T-helper 2 cell treated with Interferon-gamma antibody and Interleukin-4, amounts not matched to agents 100 ng/mL and 5 ng/mL, for 36 hours (primary cell): ENCODE measurements around the gene CACNA1D. TPM values are rescaled to one million over a fixed set of nuclear protein-coding genes. Genes with fewer than 3 reads are reported as not detected.
"Not testable (repeated sequence)": the region's sequence is repeated elsewhere in the genome, so short reads cannot be mapped to it uniquely, and the experiment has no call there.

Experiments used
- intact Hi-C: fragments of 100-400 bp; cut with micrococcal nuclease; formaldehyde crosslinking; loops from one replicate; pipeline ENCODE4 v1.15.1; 2023
- total RNA-seq: library from RNA; stranded (reverse); gene quantifications from 2 replicates; pipeline ENCODE4 v1.2.3, GENCODE V29; 2022

The CACNA1D gene
- 4.5 and 4.8 TPM in 2 replicates for total RNA-seq

DNA sequence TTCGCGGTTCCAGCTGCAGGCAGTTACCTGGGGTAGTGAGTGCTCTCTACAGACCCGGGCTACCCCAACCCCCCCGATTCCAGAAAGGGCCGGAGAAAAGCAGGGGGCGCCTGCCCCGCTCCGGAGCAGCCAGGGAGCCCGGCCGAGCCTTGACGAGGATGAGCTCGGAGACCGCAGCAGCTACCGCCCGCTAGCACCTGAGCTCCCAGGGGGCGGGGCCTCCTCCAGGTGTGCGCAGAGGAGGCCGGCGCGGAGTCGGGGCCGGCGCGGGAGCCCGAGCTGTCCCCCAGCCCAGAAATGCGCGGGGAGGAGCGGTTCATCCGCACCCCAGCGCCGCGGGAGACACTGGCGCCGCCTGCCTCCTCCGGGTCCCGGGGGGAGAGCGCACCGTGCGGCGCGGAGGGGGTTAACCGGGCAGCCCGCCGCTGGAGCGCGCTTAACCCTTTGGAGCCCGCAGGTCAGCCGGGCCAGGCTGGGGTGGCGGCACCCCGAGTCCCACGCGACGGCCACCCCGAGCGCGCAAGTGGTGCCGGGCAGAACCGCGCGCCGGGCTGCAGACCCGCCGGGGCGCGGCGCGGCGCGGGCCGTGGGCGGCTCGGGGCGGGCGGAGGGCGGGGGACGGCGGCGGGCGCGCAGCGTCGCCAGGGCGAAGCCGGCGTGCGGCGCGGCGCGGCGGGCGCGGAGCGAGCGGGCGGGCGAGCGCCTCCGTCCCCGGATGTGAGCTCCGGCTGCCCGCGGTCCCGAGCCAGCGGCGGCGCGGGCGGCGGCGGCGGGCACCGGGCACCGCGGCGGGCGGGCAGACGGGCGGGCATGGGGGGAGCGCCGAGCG, at the start of gene CACNA1D:
Gene CACNA1D, plus strand, starts transcription at position 649 of the 829 bp plus-strand sequence. CDS start 556 bp downstream, outside the sequence.
- intact Hi-C loops: no loop called here

DNA sequence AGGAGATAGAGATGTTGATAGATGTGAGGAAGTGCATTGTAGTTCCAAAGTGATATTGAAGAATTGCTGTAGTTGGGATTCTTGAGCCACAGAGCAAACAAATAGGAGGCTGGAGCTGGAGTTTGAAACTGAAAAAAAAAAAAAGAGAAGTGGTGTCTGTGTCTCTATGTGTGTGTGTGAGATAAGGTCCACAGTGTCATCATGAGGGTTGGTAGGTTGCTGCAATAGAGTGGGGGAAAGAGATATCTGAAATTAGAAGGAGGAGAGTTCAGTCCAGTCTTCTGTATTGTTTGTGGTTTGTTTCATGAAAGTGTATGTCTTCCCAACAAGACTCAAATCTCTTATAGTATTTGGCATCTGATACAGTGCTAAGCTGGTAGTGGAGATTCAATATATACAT, 37.3 kb upstream of the CACNA1D start:
- intact Hi-C loops: no loop called here

DNA sequence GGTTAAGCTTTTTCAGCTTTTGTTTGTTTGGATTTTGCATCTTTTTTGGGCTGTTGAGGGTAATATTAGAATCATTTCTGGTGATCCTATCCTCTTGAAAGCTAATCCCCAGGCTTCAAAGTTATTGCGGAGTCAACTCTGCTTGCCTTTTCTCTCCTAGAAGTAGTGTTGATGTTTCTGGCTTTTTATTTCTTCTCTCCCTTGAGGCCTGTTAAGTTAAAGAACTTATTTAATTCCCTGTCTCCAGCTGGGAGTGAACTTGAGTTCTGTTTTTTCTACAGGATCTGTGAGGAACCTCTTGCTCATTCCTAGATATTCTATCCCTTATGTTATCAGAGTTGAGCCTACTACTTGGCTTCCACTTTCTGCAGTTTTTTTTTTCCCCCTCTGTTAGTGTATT, 34.1 kb upstream of the CACNA1D start:
- intact Hi-C loops: no loop called here

DNA sequence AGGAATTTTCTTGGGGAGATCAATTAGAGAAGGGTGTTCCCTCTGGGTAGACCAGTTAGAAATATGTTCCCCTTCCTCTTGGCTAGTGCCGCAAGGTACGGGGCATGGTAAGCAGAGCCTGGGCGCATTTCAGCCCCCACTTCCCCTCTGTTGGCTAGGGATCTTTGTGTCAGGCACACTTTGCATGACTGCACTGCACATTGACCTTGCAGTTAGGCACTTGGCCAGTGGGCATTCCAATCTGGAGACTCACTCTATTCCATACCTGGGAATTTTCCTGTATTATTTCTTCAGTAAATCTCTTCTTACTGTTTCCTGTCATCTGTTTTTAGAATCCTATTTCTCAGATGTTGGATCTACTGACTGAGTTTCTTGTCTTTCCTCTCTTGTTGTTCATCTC, 30.0 kb upstream of the CACNA1D start:
- intact Hi-C loops: no loop called here

DNA sequence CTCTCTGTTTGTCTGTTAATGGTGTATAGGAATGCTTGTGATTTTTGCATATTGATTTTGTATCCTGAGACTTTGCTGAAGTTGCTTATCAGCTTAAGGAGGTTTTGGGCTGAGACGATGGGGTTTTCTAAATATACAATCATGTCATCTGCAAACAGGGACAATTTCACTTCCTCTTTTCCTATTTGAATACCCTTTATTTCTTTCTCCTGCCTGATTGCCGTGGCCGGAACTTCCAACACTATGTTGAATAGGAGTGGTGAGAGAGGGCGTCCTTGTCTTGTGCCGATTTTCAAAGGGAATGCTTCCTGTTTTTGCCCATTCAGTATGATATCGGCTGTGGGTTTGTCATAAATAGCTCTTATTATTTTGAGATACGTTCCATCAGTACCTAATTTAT, 24.7 kb upstream of the CACNA1D start:
- intact Hi-C loops: not testable (repeated sequence)

DNA sequence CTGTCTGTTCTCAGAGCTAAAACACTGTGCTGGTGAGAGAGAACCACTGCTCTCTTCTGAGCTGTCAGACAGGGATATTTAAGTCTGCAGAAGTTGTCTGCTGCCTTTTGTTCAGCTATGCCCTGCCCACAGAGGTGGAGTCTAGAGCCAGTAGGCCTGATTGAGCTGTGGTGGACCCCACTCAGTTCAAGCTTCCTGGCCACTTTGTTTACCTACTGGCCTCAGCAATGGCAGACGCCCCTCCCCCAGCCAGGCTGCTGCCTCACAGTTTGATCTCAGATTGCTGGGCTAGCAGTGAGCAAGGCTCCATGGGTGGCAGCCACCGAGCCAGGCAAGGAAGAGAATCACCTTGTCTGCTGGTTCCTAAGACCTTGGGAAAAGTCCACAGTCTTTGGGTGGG, 21.0 kb upstream of the CACNA1D start:
- intact Hi-C loops: no loop called here

DNA sequence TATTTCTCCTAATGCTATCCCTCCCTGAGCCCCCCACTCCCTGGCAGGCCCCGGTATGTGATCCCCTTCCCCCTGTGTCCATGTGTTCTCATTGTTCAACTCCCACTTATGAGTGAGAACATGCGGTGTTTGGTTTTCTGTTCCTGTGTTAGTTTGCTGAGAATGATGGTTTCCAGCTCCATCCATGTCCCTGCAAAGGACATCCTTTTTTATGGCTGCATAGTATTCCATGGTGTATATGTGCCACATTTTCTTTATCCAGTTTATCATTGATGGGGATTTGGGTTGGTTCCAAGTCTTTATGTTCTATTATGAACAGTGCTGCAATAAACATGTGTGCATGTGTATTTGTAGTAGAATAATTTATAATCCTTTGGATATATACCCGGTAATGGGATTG, 18.0 kb upstream of the CACNA1D start:
- intact Hi-C loops: not testable (repeated sequence)

DNA sequence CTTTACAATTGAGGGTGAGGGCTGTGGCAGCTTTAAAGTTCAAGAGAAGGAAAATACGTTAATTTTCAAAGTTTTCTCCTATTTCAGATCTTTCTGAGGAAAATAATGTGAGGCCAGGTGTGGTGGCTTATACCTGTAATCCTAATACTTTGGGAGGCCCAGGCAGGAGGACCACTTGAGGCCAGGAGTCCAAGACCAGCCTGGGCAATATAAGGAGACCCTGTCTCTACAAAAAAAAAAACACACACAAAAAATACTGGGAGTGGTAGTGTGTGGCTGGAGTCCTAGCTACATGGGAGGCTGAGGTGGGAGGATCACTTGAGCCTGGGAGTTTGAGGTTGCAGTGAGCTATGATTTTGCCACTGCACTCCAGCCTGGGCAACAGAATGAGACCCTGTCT, 16.7 kb upstream of the CACNA1D start:
- intact Hi-C loops: not testable (repeated sequence)

DNA sequence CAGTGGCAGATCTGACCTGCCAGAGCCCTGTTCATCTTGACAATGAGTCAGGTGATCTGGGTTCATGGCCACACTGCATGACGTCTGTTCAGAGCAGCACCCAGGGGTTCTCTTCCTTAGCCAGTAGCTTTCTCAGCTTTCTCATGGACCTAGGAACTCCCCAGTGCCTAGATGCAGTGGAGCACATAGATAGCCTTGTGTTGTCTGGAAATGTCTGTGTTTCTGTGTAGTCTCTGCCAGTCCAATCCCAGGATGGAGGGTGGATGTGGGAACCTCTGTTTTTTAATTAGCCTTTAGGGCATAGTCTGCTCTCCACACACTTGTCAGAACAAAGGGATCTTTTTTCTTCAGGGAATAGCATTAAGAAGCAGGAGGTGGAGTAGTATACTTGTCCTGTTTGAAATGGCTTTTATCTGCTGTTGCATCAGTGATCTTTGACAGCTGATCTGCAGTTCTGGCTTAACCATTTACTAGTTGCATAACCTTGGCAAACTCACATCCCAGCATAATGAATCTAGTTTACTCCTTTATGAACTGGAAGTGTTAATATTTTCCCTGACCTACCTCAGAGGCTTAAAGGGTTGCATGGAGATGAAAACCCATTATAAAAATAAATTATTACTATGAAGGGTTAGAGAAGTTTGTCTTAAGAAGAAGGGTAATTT, 16.1 kb upstream of the CACNA1D start:
- intact Hi-C loops: no loop called here

DNA sequence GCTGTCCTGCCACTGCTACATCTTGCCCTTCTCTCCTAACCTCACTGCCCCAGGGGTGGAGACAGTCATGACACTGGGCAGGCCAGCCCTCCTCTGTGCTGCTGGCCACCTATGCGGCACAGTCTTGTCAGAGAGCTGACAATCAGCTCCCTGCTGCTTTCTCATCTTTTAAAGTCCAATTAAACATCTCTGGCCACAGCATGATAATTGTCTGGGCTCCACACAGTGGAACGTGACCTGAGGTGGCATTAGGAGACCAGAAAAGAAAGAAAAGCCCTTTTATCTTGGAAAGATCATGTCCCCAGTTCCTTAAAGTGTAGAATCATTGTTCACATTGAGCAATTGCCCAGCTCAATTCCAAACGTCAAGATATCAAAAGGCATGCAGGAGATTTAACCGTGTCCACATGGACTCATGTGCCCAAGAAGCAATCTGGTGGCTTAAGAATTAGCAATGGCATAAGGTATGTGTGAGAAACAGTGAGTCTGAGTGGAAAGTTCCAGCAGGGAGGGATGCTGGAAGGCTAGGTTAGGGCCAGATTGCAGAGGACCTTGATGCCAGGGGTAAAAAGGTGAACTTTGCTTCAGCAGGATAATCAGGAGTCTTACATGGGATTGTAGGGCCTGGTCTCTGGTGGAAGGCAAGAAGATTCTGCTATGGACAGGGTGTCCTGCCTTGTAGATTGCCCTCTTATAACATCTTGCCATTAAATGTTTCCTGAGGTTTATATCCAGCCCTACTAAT, 15.3 kb upstream of the CACNA1D start:
- intact Hi-C loops: no loop called here

DNA sequence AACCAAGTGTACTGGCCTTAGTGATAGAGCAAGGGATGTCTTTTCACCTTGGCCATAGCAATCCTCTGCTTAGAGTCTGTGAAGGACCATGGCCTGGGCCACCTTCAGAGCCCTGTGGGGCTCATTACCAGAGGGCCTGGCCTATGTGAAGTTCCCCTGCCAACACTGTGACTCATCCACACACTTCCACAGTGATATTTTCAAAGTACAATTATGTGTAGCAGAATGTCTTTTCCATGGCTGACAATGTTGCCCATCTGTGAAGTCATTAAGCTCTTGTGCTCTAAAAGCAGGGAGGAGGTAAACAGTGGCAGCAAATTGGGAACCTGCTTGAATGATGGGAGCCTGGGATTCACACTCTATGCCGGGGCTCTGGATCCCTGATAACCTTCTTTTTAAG, 12.2 kb upstream of the CACNA1D start:
- intact Hi-C loops: no loop called here

DNA sequence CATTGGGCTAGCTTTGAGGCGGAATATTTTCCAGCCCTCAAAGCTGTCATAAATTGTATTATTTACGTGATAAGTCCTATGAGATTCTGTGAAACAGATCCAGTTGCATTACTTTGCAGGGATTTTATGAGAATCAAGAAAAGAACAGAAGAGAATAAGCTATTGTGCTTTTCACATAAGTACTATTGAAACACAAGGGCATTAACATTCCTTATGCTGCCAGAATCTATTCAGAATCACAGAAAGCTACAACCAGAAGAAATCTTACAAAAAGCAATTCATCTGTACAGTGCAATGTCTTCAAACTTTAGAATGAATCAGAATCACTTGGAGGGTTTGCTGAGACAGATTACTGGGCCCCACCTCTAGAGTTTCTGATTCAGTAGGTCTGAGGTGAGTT, 10.6 kb upstream of the CACNA1D start:
- intact Hi-C loops: no loop called here

DNA sequence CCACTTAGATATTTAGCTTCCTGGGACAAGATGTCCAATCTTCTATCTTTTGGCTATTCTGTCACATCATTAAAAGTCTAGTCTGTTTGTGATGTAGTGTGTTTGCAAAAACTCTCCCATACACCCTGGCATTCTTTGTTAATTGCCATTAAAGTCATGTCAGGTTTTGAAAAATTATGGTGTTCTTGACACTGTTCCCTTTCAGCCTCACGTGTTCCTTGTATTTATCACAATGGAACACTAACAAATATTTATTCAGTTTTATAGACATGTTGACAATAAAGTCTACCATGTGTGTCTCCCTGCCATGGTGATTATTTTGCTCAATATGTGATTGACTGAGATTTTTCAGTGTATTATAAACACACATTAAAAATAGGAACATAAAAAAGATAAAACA, 9.4 kb upstream of the CACNA1D start:
- intact Hi-C loops: no loop called here

DNA sequence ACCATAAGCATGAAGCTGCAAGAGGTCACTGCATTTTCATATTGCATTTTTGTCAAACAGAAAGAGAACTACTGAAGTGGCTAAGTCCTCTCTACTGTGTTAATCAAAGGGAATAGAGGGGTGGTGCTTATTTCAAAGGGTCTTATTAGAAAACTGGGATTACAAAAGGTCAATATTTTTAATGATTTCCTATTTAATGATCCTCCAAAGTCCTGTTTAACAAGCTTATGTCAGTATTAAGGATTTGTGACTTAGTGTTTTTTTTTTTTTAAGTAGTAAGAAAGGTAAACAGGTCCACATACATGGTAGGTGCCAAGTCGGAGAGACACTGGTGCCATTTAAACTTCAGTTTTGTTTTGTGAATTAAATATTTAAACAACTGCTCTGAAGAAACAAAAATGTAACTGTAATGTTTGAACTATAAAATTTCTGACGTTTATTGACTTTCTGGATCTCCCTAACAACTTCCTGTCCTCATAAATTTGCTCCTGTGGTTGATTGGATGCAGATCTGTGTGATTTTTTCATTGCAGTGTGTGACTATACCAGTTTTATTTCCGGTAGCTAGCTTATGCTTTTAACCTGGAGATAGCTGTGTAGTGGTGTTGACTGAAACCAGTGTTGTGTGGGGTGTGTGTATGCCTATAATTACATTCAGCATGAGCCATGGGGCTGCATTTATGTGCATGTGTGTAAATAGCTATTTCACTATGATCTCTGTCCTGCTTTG, 8.6 kb upstream of the CACNA1D start:
- intact Hi-C loops: no loop called here

DNA sequence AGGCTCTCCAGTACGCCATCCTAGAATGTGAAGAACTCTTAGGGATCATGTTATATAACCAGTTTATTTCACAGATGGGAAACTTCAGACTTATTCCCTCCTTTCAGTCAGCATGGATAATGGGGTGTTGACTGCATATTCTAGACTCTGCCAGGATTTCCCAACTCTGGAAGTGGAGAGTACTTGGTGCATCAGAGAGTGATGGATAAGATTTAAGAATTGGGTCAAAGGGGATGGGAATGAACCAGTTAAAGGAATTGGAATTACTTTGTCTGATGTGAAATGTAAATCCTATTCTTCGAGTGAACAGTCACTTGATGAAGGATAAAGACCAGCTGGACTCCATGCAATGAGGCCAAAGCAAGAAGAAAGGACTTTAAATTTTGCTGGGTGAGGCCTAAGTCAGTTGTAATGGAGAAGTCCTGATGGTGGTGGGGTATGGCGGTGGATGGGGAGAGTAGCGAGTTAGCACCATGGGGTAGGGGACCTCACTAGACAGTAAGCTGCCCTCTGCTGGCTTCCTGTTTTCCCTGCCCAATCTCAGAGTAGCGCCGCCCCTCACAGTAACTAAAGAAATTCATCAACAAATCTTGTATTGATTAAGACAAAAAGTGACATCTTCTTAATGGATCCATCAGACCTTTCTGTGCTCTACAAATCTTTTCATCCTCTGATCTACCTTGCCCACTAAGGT, 7.3 kb upstream of the CACNA1D start:
- intact Hi-C loops: no loop called here

DNA sequence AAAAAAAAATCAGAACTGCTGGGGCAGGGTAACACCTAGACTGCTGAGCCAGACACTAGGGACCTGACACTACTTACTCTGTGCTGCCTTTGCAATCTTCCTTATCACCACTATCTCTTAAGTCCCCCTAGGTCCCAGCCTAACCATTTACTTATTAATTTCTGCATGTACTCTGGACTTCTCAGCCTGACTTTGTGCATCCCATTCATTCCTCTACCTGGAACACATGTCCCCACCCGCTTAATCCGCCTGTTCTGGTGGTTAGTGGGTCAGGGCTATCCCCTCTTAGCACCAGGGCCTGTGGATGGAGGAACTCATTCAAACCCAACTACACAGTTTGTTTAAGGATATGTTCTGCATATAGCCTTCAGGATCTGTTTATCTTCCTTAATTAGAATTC, 5.0 kb upstream of the CACNA1D start:
- intact Hi-C loops: no loop called here

DNA sequence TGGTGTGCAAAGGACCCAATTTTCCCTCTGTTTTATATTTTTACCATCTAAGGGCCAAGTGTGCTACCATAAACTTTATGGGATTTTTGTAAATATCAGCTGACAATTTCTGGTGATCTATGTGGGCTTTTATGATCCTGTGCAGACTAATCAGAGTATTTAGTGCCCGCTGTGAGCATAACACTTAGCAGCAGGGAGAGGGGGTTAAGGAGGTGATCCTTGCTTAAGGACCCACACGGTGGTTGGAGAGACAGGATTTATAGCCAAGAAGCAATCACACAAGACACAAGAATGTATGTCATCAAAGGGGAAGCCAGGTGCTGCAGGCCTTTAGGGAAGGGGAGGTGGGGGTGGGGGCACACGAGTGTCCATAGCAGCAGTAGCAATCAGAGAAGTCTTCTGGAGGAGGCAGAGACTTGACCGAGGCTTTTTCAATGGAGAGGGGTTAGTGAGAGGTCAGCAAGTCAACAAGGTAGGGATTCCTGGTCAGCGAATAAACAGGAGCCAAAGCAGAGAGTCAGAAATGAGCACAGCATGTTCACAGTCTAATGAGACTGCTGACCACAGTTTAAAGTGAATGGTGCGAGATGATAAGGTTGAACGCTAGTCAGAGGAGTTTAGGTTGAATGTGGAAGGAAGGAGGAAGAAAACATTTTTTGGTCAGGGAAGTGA, 4.5 kb upstream of the CACNA1D start:
- intact Hi-C loops: no loop called here

DNA sequence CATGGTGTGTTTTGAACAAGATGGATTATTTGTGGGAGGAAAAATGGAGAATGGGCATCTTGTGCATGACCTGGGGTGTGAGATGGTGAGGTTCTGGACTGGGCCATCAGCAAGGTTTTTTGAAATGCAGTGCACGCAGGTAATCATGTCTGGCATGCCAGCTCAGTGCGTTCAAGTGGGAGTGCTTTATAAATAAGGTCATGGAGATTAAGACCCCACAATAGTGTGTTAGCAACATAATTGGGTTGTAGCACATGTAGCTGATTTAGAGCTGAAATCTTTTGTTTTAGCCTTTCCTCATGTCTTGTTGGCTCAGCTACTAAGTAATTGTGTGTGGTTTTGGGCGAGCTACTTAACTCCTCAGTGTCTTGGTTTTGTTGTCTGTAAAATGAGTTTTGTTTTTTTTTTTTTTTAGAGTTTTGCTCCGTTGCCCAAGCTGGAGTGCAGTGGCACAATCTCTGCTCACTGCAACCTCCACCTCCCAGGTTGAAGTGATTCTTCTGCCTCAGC, 3.9 kb upstream of the CACNA1D start:
- intact Hi-C loops: no loop called here

DNA sequence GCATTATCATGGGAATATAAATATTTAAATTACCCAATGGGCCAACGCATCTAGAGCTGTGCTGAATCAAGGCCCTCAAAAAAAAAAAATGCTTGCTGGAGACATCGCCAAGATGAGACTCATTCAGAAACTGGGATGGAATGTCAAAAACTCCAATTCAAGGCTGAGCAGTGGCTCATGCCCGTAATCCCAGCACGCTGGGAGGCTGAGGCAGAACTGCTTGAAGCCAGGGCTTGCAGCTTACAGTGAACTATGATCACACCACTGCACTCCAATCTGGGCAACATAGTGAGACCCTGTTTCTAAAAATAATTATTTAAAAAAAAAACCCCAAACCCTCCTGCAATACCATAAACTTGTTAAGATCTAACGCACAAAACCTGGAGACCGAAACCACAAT, 3.1 kb upstream of the CACNA1D start:
- intact Hi-C loops: no loop called here

DNA sequence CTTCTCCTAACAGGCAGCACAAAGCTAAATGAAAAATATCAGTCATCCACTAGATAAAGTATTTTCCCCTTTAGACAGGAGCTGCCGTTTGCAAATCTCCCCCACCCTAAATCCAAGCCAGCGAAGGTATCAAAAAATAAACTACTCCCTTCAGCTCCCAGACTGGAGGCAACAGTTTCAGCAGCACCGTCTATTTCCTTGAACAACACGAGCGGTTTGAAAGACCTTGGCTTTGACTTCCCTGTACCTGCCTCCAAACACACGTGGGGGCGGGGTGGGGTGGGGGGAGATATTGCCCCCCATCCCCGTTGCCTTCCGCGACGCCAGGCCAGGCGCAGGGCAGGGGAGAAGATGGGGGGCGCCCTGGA, 832 bp upstream of the CACNA1D start:
- intact Hi-C loops: no loop called here
